HS-27A (cell line): Measurements from ENCODE around the gene FBXO28.
"Not testable (repeated sequence)": the region's sequence is repeated elsewhere in the genome, so short reads cannot be mapped to it uniquely, and the experiment has no call there.

Experiments
- DNase-seq: peaks from one replicate; pipeline ENCODE4 v3.0.0-alpha.2; 2012; ENCODE audit warnings: low read depth, missing footprints

Gene FBXO28

GRCh38 chr1:224113918-224114786, at the start of gene FBXO28:
Gene FBXO28 (plus strand): TSS chr1:224114111. CDS start chr1:224114130, 19 bp downstream.
- DNase-seq, result peak; percentile 68

- DNase-seq, result no peak
Observed at GRCh38 chr1:224064150-224064549, 49.8 kb upstream of the FBXO28 start.

- no peak for DNase-seq
Observed at GRCh38 chr1:224065455-224065854, 48.5 kb upstream of the FBXO28 start.

GRCh38 chr1:224067207-224067606, 46.7 kb upstream of the FBXO28 start:
- DNase-seq, result no peak

- DNase-seq, result no peak
Observed at GRCh38 chr1:224067621-224068457, 46.1 kb upstream of the FBXO28 start.

GRCh38 chr1:224068458-224069072, 45.3 kb upstream of the FBXO28 start:
- no peak for DNase-seq

- DNase-seq, result no peak
Observed at GRCh38 chr1:224069138-224069537, 44.8 kb upstream of the FBXO28 start.

GRCh38 chr1:224070521-224070920, 43.4 kb upstream of the FBXO28 start:
- DNase-seq, result no peak

GRCh38 chr1:224076407-224076806, 37.5 kb upstream of the FBXO28 start:
- no peak for DNase-seq

- DNase-seq, result not testable (repeated sequence)
Observed at GRCh38 chr1:224079644-224080043, 34.3 kb upstream of the FBXO28 start.

GRCh38 chr1:224080115-224080774, 33.7 kb upstream of the FBXO28 start:
- DNase-seq, result no peak

- DNase-seq, result no peak
Observed at GRCh38 chr1:224081604-224082003, 32.3 kb upstream of the FBXO28 start.

- peak; percentile 15 for DNase-seq
Observed at GRCh38 chr1:224082146-224082545, 31.8 kb upstream of the FBXO28 start.

GRCh38 chr1:224084867-224085266, 29.0 kb upstream of the FBXO28 start:
- no peak for DNase-seq

- no peak for DNase-seq
Observed at GRCh38 chr1:224085421-224086108, 28.3 kb upstream of the FBXO28 start.

- no peak for DNase-seq
Observed at GRCh38 chr1:224087286-224087794, 26.6 kb upstream of the FBXO28 start.

GRCh38 chr1:224089583-224089982, 24.3 kb upstream of the FBXO28 start:
- no peak for DNase-seq

GRCh38 chr1:224090116-224090515, 23.8 kb upstream of the FBXO28 start:
- no peak for DNase-seq

GRCh38 chr1:224092111-224092510, 21.8 kb upstream of the FBXO28 start:
- no peak for DNase-seq

- no peak for DNase-seq
Observed at GRCh38 chr1:224092601-224093000, 21.3 kb upstream of the FBXO28 start.

- no peak for DNase-seq
Observed at GRCh38 chr1:224095339-224095738, 18.6 kb upstream of the FBXO28 start.
